ENCODE results near the gene KDR.

Gene KDR

GRCh38 chr4:55089916-55090315 is 35.5 kb downstream of the KDR start:
- Histone ChIP-seq H3K79me2 (ENCODE audit: insufficient read depth, low read length) (no peaks in the 10 kb centered on the region), H3K9ac (ENCODE audit: low read length) (no peak overlapping the region), H3K27ac (ENCODE audit: low read depth, low read length, poor library complexity, severe bottlenecking) (no peak overlapping the region), H4K20me1 (ENCODE audit: insufficient read depth, low read length) (no peaks in the 10 kb centered on the region), H3K9me2 (ENCODE audit: low read depth, low read length) (no peaks in the 10 kb centered on the region), H3K36me3 (ENCODE audit: insufficient read depth, low read length) (no peaks in the 10 kb centered on the region), H2AFZ (ENCODE audit: low read length) (no peak overlapping the region), H3K4me1 (ENCODE audit: insufficient read depth, low read length, severe bottlenecking) (no peaks in the 10 kb centered on the region), H3K4me2 (ENCODE audit: low read length) (no peak overlapping the region), H3F3A (ENCODE audit: insufficient read depth, low read length) (no peaks in the 10 kb centered on the region), H3K4me3 (ENCODE audit: low read depth, low read length, poor library complexity, severe bottlenecking) (no peak overlapping the region), H3K9me3 (ENCODE audit: low read length) (no peaks in the 10 kb centered on the region), H3K27me3 (ENCODE audit: insufficient read depth, low read length) (no peaks in the 10 kb centered on the region)
- TF ChIP-seq, protein P1, sequence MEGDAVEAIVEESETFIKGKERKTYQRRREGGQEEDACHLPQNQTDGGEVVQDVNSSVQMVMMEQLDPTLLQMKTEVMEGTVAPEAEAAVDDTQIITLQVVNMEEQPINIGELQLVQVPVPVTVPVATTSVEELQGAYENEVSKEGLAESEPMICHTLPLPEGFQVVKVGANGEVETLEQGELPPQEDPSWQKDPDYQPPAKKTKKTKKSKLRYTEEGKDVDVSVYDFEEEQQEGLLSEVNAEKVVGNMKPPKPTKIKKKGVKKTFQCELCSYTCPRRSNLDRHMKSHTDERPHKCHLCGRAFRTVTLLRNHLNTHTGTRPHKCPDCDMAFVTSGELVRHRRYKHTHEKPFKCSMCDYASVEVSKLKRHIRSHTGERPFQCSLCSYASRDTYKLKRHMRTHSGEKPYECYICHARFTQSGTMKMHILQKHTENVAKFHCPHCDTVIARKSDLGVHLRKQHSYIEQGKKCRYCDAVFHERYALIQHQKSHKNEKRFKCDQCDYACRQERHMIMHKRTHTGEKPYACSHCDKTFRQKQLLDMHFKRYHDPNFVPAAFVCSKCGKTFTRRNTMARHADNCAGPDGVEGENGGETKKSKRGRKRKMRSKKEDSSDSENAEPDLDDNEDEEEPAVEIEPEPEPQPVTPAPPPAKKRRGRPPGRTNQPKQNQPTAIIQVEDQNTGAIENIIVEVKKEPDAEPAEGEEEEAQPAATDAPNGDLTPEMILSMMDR (IDR thresholded peaks at IDR 0.05; ENCODE audit: low read length) = no peak
- TF ChIP-seq EZH2 (IDR thresholded peaks at IDR 0.05; ENCODE audit: borderline replicate concordance, low read length) = no peak

DNA sequence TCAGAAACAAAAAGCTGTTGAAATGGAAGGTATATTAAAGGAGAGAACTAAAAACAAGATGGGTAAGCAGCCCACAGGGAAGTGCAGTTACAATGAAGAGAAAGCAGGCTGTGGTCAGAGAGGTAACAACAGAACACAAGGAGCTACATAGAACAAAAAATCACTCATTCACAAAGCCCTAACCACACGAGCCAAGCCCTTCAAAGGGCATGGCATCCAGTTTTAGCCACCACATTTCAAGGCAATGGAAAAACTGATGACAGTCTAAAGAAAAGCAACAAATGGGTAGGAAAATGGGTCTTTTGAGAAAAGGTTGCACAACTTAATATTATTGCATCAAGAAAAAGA is 37.5 kb downstream of the KDR start:
- Histone ChIP-seq H3K9me3 (ENCODE audit: low read length) (no peaks in the 10 kb centered on the region), H3K4me2 (ENCODE audit: low read length) (no peak overlapping the region), H3K27ac (ENCODE audit: low read depth, low read length, poor library complexity, severe bottlenecking) (no peak overlapping the region), H3K4me1 (ENCODE audit: insufficient read depth, low read length, severe bottlenecking) (no peaks in the 10 kb centered on the region), H3K4me3 (ENCODE audit: low read depth, low read length, poor library complexity, severe bottlenecking) (no peak overlapping the region), H3K27me3 (ENCODE audit: insufficient read depth, low read length) (no peaks in the 10 kb centered on the region), H3K79me2 (ENCODE audit: insufficient read depth, low read length) (no peaks in the 10 kb centered on the region), H3F3A (ENCODE audit: insufficient read depth, low read length) (no peaks in the 10 kb centered on the region), H3K36me3 (ENCODE audit: insufficient read depth, low read length) (no peaks in the 10 kb centered on the region), H3K9me2 (ENCODE audit: low read depth, low read length) (no peaks in the 10 kb centered on the region), H2AFZ (ENCODE audit: low read length) (no peak overlapping the region), H4K20me1 (ENCODE audit: insufficient read depth, low read length) (no peaks in the 10 kb centered on the region), H3K9ac (ENCODE audit: low read length) (no peak overlapping the region)
- TF ChIP-seq, protein P1 (IDR thresholded peaks at IDR 0.05; ENCODE audit: low read length) = no peak
- TF ChIP-seq EZH2 (IDR thresholded peaks at IDR 0.05; ENCODE audit: borderline replicate concordance, low read length) = no peak

GRCh38 chr4:55087009-55087912 is 38.1 kb downstream of the KDR start:
- Histone ChIP-seq H3K4me2 (ENCODE audit: low read length) (no peak overlapping the region), H2AFZ (ENCODE audit: low read length) (no peak overlapping the region), H3F3A (ENCODE audit: insufficient read depth, low read length) (no peaks in the 10 kb centered on the region), H4K20me1 (ENCODE audit: insufficient read depth, low read length) (no peaks in the 10 kb centered on the region), H3K79me2 (ENCODE audit: insufficient read depth, low read length) (no peaks in the 10 kb centered on the region), H3K36me3 (ENCODE audit: insufficient read depth, low read length) (no peaks in the 10 kb centered on the region), H3K4me1 (ENCODE audit: insufficient read depth, low read length, severe bottlenecking) (no peaks in the 10 kb centered on the region), H3K4me3 (ENCODE audit: low read depth, low read length, poor library complexity, severe bottlenecking) (no peak overlapping the region), H3K9me3 (ENCODE audit: low read length) (no peaks in the 10 kb centered on the region), H3K9me2 (ENCODE audit: low read depth, low read length) (no peaks in the 10 kb centered on the region), H3K9ac (ENCODE audit: low read length) (no peak overlapping the region), H3K27ac (ENCODE audit: low read depth, low read length, poor library complexity, severe bottlenecking) (no peak overlapping the region), H3K27me3 (ENCODE audit: insufficient read depth, low read length) (no peaks in the 10 kb centered on the region)
- TF ChIP-seq EZH2 (IDR thresholded peaks at IDR 0.05; ENCODE audit: borderline replicate concordance, low read length) = no peak
- TF ChIP-seq, protein P1 (IDR thresholded peaks at IDR 0.05; ENCODE audit: low read length) = no peak

Measured in OCI-LY1 (cell line).